H54 (cell line): ENCODE results near the gene PLA2G4C.

Source experiments
- DNase-seq: peaks from one replicate; pipeline ENCODE4 v3.0.0; 2011; ENCODE audit warnings: low spot score, mixed read lengths; ENCODE audit not compliant: insufficient read length
- FAIRE-seq: peaks from 3 replicates; lab custom pipeline; 2011; peaks lifted over from hg19 to GRCh38; lab: Jason Lieb, UNC
- POLR2A ChIP-seq: IDR thresholded peaks from 2 replicates; pipeline ENCODE4 v1.6.1; 2011; ENCODE audit warnings: low read depth, mild to moderate bottlenecking, low read length

PLA2G4C gene

DNA sequence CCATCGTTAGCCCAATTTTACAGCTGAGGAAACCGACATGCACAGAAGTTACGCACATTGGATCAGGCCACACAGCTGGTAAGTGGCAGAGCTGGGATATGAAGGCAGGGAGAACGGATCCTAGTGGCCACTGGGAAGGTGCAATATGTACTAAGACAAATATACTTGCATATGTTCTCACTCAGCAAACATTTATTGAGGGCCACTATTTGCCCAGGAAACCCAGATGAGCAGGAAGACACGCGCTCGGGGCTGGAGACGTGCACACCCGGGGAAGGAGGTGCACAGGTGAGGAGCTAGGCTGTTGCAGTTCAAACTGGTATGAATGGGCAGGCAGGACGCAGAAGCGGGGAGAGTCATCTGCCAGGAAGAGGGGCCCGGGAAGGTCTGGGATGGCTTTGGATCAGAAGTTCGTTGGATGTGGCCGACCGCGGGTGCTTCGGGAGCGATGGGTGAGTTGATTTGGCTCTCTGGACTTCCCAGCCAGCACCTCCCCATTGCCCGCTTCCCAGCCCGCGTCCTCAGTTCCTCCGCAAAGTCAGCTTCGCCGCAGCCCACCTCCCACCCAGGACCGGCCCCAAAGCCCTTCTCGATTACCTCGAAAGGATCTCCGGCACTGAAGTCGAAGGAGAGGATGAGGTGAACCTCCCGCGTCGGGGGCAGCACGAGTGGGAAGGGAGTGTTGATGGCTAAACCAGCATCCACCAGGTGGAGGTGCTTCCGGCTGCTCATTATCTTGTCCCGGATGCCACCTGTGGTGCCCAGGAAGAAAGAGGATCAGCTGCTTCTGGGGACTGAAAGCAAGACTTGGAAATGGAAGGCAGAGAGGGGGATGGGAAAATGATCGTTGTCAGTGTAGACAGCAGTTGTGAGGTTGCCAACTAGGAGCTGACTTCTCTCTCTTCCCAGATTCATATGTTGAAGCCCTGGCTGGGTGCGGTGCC lies 48.9 kb downstream of the PLA2G4C start:
- DNase-seq (no peak), FAIRE-seq (no peak)
- no peak for TF ChIP-seq POLR2A

DNA sequence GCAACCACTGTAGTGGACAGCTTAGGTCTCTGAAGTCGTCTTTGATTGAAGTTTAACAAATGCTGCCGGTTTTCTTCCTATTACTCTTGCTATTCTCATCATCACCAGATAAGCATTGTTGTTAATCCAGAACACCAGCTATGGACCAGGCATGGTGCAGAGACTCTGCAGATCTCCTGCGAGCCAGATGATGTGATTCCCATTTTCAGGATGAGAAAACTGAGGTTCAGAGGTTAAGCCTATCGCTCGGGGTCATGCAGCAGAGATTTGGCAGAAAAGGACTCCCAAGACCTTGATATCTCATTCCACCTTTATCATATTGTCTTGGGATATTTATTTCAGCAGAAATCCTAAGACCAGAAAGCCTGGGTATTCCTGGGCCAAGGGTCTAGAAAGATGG lies 50.2 kb downstream of the PLA2G4C start:
- no peak for TF ChIP-seq POLR2A
- FAIRE-seq (no peak), DNase-seq (no peak)

DNA sequence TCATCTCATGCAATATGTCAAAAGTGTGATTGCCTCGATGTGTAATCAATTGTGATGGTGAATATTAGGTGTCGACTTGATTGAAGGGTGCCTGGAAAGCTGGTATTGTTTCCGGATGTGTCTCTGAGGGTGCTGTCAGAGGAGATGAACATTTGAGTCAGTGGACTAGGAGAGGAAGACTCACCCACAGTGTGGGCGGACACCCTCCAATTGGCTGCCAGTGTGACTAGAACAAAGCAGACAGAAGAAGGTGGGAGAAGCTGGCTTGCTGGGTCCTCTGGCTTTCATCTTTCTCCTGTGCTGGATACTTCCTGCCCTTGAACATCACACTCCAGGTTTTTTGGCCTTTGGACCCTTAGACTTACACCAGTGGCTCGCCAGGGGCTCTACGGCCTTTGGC lies 51.3 kb downstream of the PLA2G4C start:
- FAIRE-seq (no peak), DNase-seq (no peak)
- no peak for TF ChIP-seq POLR2A

DNA sequence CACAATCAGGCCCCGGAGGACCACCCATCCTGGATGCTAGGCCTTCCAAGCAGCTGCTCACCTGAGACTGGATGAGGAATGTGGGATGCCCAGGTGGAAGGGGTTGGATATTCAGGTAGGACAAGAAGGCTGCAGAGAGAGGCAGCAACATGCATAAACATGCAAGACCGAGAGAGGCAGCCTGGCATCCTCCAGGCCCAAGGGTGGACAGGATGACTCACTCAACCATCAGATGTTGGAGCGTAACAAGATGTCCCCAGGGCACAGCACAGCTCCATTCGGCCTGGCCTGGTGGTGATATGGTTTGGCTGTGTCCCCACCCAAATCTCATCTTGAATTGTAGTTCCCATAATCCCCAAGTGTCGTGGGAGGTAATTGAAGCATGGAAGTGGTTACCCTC lies 56.8 kb downstream of the PLA2G4C start:
- DNase-seq = no peak
- TF ChIP-seq POLR2A = no peak
- no peak for FAIRE-seq

DNA sequence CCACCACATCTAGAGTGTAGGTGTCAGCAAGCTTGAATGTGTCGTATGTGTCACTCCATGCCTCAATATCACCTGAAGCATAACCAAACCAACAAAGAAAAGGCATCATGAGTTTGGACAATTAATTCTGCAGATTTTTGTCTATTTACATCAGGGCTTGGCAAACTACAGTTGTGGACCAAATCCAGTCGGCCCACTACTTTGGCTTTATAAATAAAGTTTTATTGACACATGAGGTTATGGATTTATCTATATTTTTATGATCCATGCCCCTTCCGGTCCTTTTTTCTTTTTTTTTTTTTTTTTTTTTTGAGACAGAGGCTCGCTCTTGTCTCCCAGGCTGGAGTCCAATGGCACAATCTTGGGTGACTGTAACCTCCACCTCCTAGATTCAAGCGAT lies 57.5 kb downstream of the PLA2G4C start:
- FAIRE-seq (no peak), DNase-seq (no peak)
- TF ChIP-seq POLR2A = no peak

DNA sequence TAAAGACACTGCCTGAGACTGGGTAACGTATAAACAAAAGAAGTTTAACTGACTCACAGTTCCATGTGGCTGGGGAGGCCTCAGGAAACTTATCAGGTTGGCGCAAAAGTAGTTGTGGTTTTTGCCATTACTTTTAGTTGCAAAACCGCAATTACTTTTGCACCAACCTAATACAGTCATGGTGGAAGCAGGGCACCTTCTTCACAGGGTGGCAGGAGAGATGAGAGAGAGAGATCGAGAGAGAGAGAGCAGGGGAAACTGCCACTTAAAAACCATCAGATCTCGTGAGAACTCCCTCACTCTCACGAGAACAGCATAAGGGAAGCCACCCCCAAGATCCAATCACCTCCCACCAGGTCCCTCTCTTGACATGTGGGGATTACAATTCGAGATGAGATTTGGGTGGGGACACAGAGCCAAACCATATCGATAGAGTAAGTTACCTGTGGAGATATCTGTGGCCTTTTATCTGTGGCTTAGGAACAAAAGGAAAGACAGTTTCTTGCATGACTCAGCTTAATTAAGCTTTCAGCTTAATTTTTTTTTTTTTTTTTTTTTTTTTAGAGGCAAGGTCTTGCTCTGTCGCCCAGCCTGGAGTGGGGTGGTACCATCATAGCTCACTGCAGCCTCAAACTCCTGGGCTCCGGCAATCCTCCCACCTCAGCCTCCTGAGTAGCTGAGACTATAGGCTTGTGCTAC lies 59.1 kb downstream of the PLA2G4C start:
- FAIRE-seq = no peak
- DNase-seq = no peak
- TF ChIP-seq POLR2A = no peak

DNA sequence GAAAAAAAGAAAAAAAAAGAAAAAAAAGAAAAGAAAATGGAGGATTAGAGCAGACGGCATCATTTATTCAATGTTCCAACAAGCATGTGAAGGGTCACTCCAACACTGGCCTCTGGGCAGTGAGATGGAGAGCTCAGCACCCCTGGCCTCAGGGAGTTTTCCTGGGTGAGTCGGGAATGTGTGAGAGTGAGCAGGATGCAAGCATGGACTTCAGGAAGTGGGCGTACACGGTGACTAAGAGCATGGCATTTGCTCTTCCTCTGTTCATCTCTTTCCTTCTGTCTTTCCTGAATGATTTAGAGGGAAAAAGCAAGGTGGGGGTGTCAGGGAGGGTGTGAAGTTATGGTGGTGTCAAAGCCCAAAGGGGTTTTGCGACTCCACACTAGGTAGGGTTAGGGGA lies 66.1 kb downstream of the PLA2G4C start:
- no peak for TF ChIP-seq POLR2A
- no peak for FAIRE-seq
- DNase-seq = no peak

DNA sequence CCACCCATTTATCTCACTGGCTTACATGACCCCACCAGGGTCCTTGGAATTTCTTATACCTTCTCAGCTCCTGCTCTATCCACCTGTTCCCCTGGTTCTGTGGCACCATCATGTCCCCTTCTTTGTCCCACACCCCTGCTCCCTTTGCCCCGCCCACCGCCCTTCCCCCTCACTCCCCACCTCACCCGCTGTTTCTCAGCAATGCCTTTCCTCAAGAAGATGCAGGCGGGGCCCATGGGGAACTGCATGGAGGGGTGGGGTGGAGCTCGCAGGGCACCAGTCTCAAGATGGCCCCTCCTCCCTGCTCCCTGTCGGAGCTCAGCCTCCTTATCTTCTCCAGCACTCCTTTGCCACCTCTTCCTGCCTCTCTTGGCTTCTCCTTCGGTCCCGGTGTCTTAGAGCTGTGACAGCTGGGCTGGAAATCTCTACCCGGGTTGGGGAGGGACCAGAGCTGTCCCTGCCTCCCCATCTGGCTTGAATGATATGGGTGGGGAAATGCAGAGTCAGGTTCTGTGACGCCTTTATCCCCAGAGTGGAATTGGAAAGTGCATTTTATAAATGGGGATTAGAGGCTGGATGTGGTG lies 66.8 kb downstream of the PLA2G4C start, which contains the start of gene CABP5:
Gene CABP5, minus strand, starts transcription at position 405 of the 584 bp plus-strand sequence. Its CDS starts 157 bp downstream, at position 248.
- no peak for DNase-seq
- no peak for TF ChIP-seq POLR2A
- no peak for FAIRE-seq

DNA sequence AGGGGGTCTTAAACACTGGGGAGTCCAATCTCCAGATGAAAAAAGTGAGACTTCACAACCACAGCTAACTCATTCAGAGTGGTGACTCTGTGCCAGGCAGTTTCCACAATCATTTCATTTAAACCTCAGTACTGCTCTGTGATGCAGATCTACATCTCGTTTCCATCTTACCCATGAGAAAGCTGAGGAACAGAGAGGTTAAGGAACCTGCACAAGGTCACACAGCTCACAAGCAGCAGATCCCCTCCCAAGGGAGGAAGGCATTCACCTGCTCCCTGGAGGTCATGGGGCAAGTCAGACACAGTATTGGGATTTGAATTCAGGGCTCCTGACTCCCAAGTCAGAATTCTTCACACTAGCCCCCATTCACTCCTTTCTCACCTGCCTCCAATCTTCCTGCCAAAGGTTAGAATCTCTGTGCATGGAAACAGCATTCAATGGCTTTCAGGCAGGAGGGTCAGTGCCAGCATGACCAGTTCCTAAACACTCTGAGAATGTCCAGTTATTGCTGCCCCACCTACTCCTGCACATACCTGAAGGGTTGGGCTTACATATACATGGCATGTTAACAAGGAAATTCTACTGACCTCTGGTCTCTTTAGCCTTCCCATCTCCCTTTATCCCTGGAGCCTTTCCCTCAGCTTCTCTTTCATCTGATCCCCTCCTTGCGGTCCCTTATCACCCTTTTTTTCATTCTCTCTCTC lies 68.6 kb downstream of the PLA2G4C start:
- TF ChIP-seq POLR2A = no peak
- DNase-seq (no peak), FAIRE-seq (no peak)

DNA sequence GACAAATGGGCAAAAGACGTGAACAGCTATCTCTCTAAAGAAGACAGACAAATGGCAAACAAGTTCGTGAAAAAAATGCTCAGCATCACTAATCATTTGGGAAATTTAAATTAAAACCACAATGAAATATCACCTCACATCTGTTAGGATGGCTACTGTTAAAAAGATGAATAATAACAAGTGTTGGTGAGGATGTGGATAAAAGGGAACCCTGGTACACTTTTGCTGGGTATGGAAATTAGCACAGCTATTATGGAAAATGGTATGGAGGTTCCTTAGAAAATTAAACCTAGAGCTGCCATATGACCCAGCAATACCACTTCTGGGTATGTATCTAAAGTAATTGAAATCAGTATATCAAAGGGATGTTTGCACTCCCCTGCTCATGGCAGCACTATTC lies 73.9 kb downstream of the PLA2G4C start:
- no peak for TF ChIP-seq POLR2A
- FAIRE-seq = no peak
- DNase-seq = no peak

DNA sequence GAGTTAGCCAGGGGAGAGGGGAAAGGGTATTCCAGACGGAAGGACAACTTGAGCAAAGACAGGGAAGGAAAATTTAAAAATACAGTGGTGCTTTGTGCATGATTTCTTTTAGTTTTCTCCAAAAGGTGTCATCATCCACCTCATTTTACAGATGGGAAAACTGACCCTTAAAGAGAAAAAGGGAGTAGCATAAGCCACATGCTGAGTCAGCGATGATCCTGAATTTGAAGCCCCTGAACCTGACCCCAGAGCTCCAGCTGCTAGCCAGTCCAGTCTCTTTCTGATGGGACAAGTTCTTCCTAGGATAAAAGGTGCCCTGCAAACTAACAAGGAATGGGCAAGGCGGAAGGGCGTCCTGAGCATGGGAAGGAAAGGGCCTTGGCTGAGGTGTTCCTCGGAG lies 77.0 kb downstream of the PLA2G4C start:
- FAIRE-seq (no peak), DNase-seq (no peak)
- TF ChIP-seq POLR2A = no peak

DNA sequence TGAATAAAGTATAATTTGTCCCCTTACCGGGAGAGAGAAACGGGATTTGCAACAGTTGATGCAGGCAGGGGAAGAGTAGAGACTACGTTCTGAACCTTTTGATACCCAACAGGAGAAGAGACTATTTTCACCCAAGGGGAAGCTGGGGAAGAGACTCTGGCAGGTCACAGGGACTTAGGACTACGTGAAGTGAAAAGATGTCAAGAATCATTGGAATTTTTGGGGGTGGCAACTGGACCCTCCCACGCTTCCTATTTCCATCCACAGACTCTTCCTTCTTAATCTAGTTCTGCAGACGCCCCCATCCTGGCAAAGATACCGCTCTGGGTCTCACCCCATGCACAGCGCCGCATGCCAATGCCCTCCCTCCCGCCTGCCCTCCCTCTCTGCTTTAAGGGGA lies 80.5 kb downstream of the PLA2G4C start:
- no peak for DNase-seq
- FAIRE-seq = no peak
- TF ChIP-seq POLR2A = no peak

DNA sequence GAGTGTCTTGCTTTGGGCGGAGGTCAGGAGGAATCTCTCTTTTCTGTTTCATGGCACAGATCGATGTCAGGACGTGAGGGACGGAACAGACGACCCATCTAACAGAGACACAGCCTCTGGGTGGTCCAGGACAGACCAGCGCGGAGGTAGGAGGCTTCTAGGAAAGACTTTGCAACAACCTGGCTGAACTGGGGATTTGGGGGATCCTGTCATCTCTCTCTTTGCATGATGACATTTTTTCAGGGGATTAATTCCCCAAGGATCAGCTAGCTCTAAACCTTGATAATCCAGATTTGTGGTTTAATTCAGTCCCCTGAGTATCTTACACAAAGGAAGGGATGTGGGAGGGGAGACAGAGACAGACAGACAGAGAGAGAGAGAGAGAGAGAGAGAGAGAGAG lies 81.2 kb downstream of the PLA2G4C start:
- no peak for FAIRE-seq
- DNase-seq = no peak
- no peak for TF ChIP-seq POLR2A
